Measurements from ENCODE around the gene CFTR. TPM values are rescaled to one million over a fixed set of nuclear protein-coding genes. Genes with fewer than 3 reads are reported as not detected.

Gene CFTR
- total RNA-seq, 2 experiments from 2014 or later = not detected

DNA sequence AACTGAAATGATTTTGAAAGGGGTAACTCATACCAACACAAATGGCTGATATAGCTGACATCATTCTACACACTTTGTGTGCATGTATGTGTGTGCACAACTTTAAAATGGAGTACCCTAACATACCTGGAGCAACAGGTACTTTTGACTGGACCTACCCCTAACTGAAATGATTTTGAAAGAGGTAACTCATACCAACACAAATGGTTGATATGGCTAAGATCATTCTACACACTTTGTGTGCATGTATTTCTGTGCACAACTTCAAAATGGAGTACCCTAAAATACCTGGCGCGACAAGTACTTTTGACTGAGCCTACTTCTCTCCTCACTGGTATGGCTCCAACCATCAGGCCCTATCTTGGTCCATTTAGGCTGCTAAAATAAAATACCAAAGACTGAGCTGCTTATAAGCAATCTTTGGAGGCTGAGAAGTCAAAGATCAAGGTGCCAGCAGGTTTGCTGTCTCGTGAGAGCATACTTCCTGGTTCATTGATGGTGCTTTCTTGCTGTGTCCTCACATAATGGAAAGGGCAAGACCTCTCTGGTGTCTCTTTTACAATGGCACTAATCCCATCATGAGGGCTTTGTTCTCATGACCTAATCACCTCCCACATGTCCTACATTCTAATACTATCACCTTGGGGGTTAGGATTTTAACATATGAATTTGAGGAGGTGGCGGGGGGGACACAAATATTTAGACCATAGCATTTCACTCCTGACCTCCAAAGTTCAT lies 173.3 kb downstream of the CFTR start:
- DNase-seq (no peak), ATAC-seq (no peak)
- Mint-ChIP-seq H3K4me3 (no peak overlapping the region), H3K9me3 (ENCODE audit: low read depth) (no peaks in the 10 kb centered on the region), H3K4me1 (no peaks in the 10 kb centered on the region), H3K36me3 (no peaks in the 10 kb centered on the region), H3K27me3 (no peaks in the 10 kb centered on the region), H3K27ac (no peak overlapping the region)
- CTCF ChIA-PET = no interaction called here

DNA sequence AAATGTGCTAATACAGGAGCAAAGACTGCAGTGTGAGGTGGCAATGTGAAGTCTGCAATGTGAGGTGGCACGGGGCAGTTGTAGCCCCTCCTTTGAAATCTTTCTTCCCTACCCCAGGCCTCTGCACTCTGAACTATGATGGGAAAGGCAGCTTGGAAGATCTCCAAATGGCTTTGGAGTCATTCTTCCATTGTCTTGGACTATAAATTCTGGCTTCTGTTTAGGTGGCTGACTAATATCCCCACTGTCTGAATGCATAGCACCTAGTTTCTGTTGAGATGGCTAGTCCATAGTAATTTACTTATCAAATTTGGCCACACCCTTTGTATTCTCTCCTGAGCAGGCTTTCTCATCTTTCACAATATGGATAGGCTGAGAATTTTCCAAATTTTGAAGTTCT lies 175.0 kb downstream of the CFTR start:
- H3K4me3 Mint-ChIP-seq = no peak overlapping the region
- CTCF ChIA-PET = no interaction called here
- DNase-seq = no peak
- H3K36me3 Mint-ChIP-seq = no peaks in the 10 kb centered on the region
- H3K27me3 Mint-ChIP-seq = no peaks in the 10 kb centered on the region
- H3K4me1 Mint-ChIP-seq = no peaks in the 10 kb centered on the region
- no peaks in the 10 kb centered on the region for H3K9me3 Mint-ChIP-seq (ENCODE audit: low read depth)
- H3K27ac Mint-ChIP-seq = no peak overlapping the region
- ATAC-seq = no peak

DNA sequence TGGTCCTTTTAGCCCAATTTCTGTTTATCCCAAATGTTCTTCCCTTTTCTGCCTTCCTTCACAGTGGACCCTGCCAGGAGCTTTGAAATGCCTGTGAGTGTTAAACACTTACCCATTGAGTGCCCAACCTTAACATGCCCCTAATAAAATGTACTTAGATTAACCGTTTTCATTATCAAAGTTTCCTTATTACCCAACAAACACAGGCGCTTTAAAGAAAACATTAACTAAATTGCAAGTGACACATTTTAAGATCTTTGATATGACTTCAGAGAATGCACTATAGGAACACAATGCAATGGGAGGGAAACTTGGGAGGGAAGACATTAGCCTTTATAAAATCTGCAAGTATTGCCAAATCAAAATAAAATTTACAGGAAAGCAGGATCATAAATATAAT lies 177.0 kb downstream of the CFTR start:
- ATAC-seq (no peak), DNase-seq (no peak)
- Mint-ChIP-seq H3K36me3 (no peaks in the 10 kb centered on the region), H3K27ac (no peak overlapping the region), H3K4me3 (no peak overlapping the region), H3K9me3 (ENCODE audit: low read depth) (no peaks in the 10 kb centered on the region), H3K4me1 (no peaks in the 10 kb centered on the region), H3K27me3 (no peaks in the 10 kb centered on the region)
- CTCF ChIA-PET = no interaction called here

DNA sequence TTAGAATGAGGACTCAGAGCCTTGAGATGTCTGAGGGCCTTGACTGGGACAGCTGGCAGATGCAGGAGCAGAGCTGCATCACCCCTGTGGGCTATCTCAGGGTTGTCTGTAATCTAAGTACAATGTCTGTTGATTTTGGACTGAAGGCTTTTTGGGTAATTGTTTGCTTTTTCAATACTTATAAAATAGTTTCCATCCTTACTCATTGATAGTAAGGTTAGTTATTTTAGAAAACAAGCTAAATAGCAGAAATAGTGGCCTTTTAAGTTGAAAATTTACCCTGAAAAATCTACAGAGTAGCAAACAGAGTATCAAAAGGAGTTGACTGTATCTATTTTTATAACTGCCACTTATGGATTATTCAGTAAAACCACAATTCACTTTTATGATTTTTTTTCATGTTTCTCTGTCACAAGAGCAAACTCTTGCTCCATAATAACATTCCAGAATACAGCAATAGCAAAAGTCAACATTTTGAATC lies 179.7 kb downstream of the CFTR start:
- Mint-ChIP-seq H3K27ac (no peak overlapping the region), H3K36me3 (no peaks in the 10 kb centered on the region), H3K4me1 (no peaks in the 10 kb centered on the region), H3K4me3 (no peak overlapping the region), H3K9me3 (ENCODE audit: low read depth) (no peaks in the 10 kb centered on the region), H3K27me3 (no peaks in the 10 kb centered on the region)
- CTCF ChIA-PET = no interaction called here
- DNase-seq (no peak), ATAC-seq (no peak)

DNA sequence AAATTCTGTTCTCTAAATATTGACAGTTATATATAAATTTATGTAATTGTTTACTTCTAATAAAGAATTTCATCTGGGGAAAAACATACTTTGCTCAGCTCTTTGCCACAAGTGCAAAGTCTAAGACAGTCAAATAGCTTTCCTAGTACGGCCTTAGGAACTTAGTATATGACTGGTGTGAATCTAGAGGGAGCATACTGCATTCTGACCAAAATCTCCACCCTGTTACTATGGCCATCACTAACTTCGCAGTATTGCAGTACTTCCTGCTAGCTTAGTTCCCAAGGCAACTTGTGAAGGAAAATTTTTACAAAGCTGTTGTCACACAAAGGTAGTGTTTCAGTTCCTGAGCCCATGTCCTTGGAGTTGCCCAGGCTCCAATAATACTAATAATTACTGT lies 181.5 kb downstream of the CFTR start:
- no peaks in the 10 kb centered on the region for H3K27me3 Mint-ChIP-seq
- CTCF ChIA-PET = no interaction called here
- no peaks in the 10 kb centered on the region for H3K36me3 Mint-ChIP-seq
- no peaks in the 10 kb centered on the region for H3K4me1 Mint-ChIP-seq
- H3K4me3 Mint-ChIP-seq = no peak overlapping the region
- no peak for ATAC-seq
- no peak for DNase-seq
- no peaks in the 10 kb centered on the region for H3K9me3 Mint-ChIP-seq (ENCODE audit: low read depth)
- H3K27ac Mint-ChIP-seq = no peak overlapping the region

DNA sequence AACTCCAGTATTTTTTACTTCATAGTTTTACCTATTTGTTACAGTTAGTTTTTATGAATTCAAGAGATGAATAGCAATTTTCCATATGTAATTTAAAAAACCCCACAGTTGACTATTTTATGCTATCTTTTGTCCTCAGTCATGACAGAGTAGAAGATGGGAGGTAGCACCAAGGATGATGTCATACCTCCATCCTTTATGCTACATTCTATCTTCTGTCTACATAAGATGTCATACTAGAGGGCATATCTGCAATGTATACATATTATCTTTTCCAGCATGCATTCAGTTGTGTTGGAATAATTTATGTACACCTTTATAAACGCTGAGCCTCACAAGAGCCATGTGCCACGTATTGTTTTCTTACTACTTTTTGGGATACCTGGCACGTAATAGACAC lies 184.2 kb downstream of the CFTR start:
- Mint-ChIP-seq H3K9me3 (ENCODE audit: low read depth) (no peaks in the 10 kb centered on the region), H3K27me3 (no peaks in the 10 kb centered on the region), H3K4me1 (no peaks in the 10 kb centered on the region), H3K27ac (no peak overlapping the region), H3K4me3 (no peak overlapping the region), H3K36me3 (no peaks in the 10 kb centered on the region)
- CTCF ChIA-PET = no interaction called here
- ATAC-seq (no peak), DNase-seq (no peak)

DNA sequence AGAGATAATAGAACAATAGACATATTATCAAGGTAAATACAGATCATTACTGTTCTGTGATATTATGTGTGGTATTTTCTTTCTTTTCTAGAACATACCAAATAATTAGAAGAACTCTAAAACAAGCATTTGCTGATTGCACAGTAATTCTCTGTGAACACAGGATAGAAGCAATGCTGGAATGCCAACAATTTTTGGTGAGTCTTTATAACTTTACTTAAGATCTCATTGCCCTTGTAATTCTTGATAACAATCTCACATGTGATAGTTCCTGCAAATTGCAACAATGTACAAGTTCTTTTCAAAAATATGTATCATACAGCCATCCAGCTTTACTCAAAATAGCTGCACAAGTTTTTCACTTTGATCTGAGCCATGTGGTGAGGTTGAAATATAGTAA lies 185.5 kb downstream of the CFTR start:
- Mint-ChIP-seq H3K4me3 (no peak overlapping the region), H3K27ac (no peak overlapping the region), H3K36me3 (no peaks in the 10 kb centered on the region), H3K27me3 (no peaks in the 10 kb centered on the region), H3K9me3 (ENCODE audit: low read depth) (no peaks in the 10 kb centered on the region), H3K4me1 (no peaks in the 10 kb centered on the region)
- CTCF ChIA-PET = no interaction called here
- ATAC-seq = no peak
- no peak for DNase-seq

DNA sequence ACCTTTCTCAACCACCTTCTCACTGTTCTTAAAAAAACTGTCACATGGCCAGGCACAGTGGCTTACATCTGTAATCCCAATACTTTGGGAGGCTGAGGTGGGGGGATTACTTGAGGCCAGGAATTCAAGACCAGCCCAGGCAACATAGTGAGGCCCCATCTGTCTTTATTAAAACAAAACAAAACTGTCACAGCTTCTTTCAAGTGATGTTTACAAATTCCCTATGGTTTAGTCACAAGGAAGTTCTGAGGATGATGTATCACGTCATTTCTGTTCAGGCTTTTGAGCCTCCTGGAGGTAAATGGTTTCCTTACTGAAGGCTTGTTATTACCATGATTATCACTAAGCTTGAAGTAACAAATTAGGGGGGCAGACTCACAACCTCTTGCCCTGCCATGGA lies 186.2 kb downstream of the CFTR start:
- no peaks in the 10 kb centered on the region for H3K27me3 Mint-ChIP-seq
- ATAC-seq (no peak), DNase-seq (no peak)
- no peak overlapping the region for H3K4me3 Mint-ChIP-seq
- H3K27ac Mint-ChIP-seq = no peak overlapping the region
- CTCF ChIA-PET = no interaction called here
- no peaks in the 10 kb centered on the region for H3K36me3 Mint-ChIP-seq
- H3K4me1 Mint-ChIP-seq = no peaks in the 10 kb centered on the region
- H3K9me3 Mint-ChIP-seq (ENCODE audit: low read depth) = no peaks in the 10 kb centered on the region

DNA sequence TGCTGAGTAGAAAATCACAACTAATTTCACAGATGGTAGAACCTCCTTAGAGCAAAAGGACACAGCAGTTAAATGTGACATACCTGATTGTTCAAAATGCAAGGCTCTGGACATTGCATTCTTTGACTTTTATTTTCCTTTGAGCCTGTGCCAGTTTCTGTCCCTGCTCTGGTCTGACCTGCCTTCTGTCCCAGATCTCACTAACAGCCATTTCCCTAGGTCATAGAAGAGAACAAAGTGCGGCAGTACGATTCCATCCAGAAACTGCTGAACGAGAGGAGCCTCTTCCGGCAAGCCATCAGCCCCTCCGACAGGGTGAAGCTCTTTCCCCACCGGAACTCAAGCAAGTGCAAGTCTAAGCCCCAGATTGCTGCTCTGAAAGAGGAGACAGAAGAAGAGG lies 186.9 kb downstream of the CFTR start:
- no peaks in the 10 kb centered on the region for H3K9me3 Mint-ChIP-seq (ENCODE audit: low read depth)

DNA sequence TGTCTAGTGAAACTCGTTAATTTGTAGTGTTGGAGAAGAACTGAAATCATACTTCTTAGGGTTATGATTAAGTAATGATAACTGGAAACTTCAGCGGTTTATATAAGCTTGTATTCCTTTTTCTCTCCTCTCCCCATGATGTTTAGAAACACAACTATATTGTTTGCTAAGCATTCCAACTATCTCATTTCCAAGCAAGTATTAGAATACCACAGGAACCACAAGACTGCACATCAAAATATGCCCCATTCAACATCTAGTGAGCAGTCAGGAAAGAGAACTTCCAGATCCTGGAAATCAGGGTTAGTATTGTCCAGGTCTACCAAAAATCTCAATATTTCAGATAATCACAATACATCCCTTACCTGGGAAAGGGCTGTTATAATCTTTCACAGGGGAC lies 187.6 kb downstream of the CFTR start:
- no peaks in the 10 kb centered on the region for H3K27me3 Mint-ChIP-seq
- no peaks in the 10 kb centered on the region for H3K36me3 Mint-ChIP-seq
- H3K9me3 Mint-ChIP-seq (ENCODE audit: low read depth) = no peaks in the 10 kb centered on the region
- no peak overlapping the region for H3K27ac Mint-ChIP-seq
- no peaks in the 10 kb centered on the region for H3K4me1 Mint-ChIP-seq
- ATAC-seq (no peak), DNase-seq (no peak)
- no peak overlapping the region for H3K4me3 Mint-ChIP-seq
- CTCF ChIA-PET = no interaction called here

More for the DNA sequence above, 186.9 kb downstream of the CFTR start:
- no peaks in the 10 kb centered on the region for H3K27me3 Mint-ChIP-seq
- CTCF ChIA-PET = no interaction called here
- ATAC-seq (no peak), DNase-seq (no peak)
- H3K27ac Mint-ChIP-seq = no peak overlapping the region
- H3K36me3 Mint-ChIP-seq = no peaks in the 10 kb centered on the region
- no peak overlapping the region for H3K4me3 Mint-ChIP-seq
- H3K4me1 Mint-ChIP-seq = no peaks in the 10 kb centered on the region

DNA sequence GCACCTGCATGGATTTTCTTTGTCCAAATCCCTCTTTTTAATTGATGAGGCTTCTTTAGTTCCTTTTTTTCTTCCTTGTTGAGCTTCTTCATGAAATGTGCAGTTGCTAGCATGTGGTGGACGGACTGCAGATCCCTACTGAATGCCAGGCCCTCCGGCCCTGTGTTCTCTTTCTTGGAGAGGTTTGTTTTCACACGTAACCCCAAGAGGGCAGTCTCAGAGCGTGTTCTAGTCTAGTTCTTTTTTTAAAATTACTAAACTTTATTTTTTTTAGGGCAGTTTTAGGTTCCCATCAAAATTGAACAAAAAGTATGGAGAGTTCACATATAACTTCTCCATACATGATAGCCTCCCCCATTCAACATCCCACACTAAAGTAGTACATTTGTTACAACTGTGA lies 190.0 kb downstream of the CFTR start:
- no peak for ATAC-seq
- Mint-ChIP-seq H3K4me1 (no peaks in the 10 kb centered on the region), H3K9me3 (ENCODE audit: low read depth) (no peaks in the 10 kb centered on the region), H3K27ac (no peak overlapping the region), H3K4me3 (no peak overlapping the region), H3K27me3 (no peaks in the 10 kb centered on the region), H3K36me3 (no peaks in the 10 kb centered on the region)
- CTCF ChIA-PET = no interaction called here
- no peak for DNase-seq

DNA sequence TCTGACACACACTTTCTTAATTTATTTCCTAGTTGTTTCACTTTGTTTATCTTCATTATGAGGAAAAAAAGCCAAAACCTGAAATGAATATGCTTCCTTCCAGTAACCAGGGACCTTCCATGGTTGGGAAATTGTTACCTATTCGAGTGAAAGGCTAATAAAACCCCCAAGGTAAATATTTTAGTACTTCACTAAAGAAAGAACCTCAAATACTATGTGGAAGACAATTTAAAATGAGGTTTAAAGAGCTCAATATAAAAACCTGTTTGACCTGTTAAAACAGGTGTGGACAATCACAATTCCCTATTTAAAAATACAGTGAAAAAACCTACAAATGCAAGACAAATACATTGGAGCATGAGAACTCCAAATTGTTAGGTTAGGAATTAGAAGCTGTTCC lies 192.6 kb downstream of the CFTR start:
- Mint-ChIP-seq H3K36me3 (no peaks in the 10 kb centered on the region), H3K27ac (no peak overlapping the region), H3K9me3 (ENCODE audit: low read depth) (no peaks in the 10 kb centered on the region), H3K4me1 (no peaks in the 10 kb centered on the region), H3K4me3 (no peak overlapping the region), H3K27me3 (no peaks in the 10 kb centered on the region)
- DNase-seq (no peak), ATAC-seq (no peak)
- CTCF ChIA-PET = no interaction called here

DNA sequence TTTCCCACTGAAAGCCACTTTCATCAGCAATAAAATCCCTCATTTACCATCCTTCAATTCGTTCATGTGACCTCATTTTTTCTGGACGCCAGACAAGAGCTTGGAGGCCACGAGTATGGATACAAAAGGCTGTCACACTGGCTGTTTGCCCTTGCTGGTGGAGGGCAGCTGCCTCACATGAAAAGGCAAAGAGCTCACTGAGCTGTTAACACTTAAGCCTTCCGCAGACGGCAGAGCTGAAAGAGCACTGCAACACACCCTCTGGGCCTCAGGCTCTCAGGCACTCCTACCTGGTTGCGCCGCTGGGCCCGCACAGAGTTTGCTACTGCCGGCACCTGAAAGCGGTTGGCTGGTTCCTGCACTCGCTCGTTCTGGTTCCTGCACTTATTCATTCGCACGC lies 193.5 kb downstream of the CFTR start:
- Mint-ChIP-seq H3K27me3 (no peaks in the 10 kb centered on the region), H3K9me3 (ENCODE audit: low read depth) (no peaks in the 10 kb centered on the region), H3K27ac (no peak overlapping the region), H3K4me1 (no peaks in the 10 kb centered on the region), H3K36me3 (no peaks in the 10 kb centered on the region), H3K4me3 (no peak overlapping the region)
- CTCF ChIA-PET = no interaction called here
- ATAC-seq = no peak
- DNase-seq = no peak

DNA sequence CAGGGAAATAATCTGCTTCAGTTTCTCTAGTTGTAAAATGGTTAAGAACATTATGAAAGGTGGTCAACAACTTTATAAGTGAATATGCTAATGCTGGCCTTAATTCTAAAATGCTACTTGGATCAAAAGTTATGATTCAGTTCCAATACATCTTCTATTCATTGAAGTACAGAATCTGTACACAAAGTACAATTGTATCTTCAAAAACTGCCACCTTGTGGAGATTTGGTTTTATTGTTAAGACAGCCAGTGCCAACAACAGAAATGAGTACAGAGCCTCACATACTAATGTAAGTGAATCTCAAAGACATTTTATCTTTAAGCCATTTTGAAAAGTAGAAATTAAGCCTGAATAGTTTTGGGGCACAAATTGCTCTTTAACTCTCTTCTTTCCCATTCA lies 194.0 kb downstream of the CFTR start:
- no peaks in the 10 kb centered on the region for H3K9me3 Mint-ChIP-seq (ENCODE audit: low read depth)
- H3K27ac Mint-ChIP-seq = no peak overlapping the region
- no peak for DNase-seq
- no peaks in the 10 kb centered on the region for H3K36me3 Mint-ChIP-seq
- H3K27me3 Mint-ChIP-seq = no peaks in the 10 kb centered on the region
- H3K4me1 Mint-ChIP-seq = no peaks in the 10 kb centered on the region
- ATAC-seq = no peak
- no peak overlapping the region for H3K4me3 Mint-ChIP-seq
- CTCF ChIA-PET = no interaction called here

DNA sequence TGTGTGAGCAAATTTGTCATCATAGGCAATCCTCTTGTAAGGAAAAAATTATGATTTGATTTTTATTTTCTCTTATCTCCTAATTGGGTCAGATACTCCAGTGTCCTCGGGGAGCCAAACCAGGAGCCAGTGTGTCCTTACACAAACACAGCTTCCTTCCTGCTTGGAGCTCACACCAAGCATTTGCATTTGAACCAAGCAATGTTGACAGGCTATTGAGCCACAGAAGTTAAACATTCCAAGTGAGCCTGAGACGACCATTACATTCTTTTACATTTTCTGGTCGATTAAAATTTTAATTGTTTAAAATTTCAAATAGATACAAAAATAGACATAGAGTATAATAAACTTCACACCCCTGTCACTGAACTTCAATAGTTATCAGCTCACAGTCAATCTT lies 194.8 kb downstream of the CFTR start:
- Mint-ChIP-seq H3K4me1 (no peaks in the 10 kb centered on the region), H3K36me3 (no peaks in the 10 kb centered on the region), H3K27me3 (no peaks in the 10 kb centered on the region), H3K27ac (no peak overlapping the region), H3K4me3 (no peak overlapping the region), H3K9me3 (ENCODE audit: low read depth) (no peaks in the 10 kb centered on the region)
- DNase-seq = no peak
- no peak for ATAC-seq
- CTCF ChIA-PET = no interaction called here
